Type B pancreatic cell (in vitro differentiated cells): ENCODE measurements around the gene DOCK2. TPM values are rescaled to one million over a fixed set of nuclear protein-coding genes. Genes with fewer than 3 reads are reported as not detected.

ENCODE experiments used
- DNase-seq: peaks from one replicate; pipeline ENCODE4 v3.0.0; 2021; ENCODE audit warnings: mixed read lengths; ENCODE audit not compliant: unreplicated experiment; ENCODE audit errors: extremely low spot score
- H3K27ac Mint-ChIP-seq: 2 replicates; pipeline ENCODE4 v1.8.0; 2021; ENCODE audit warnings: mild to moderate bottlenecking, mixed read lengths
- H3K27me3 Mint-ChIP-seq: 2 replicates; pipeline ENCODE4 v1.8.0; 2021; ENCODE audit warnings: mixed read lengths
- H3K36me3 Mint-ChIP-seq: 2 replicates; pipeline ENCODE4 v1.8.0; 2021; ENCODE audit warnings: mixed read lengths
- H3K4me1 Mint-ChIP-seq: one replicate; pipeline ENCODE4 v1.8.0; 2021; ENCODE audit warnings: mixed read lengths; ENCODE audit not compliant: unreplicated experiment
- H3K4me3 Mint-ChIP-seq: 2 replicates; pipeline ENCODE4 v1.8.0; 2021; ENCODE audit warnings: mild to moderate bottlenecking, mixed read lengths
- H3K9me3 Mint-ChIP-seq: 2 replicates; pipeline ENCODE4 v1.8.0; 2021; ENCODE audit warnings: mixed read lengths
- total RNA-seq: library from RNA; stranded (reverse); gene quantifications from 2 replicates; pipeline ENCODE4 v1.2.1, GENCODE V29; 2021; ENCODE audit warnings: low replicate concordance
- TF ChIP-seq, protein P1 (sequence below): fragments of 200-600 bp; sonication (generic); conservative IDR thresholded peaks from 2 replicates; pipeline ENCODE4 v1.5.0; 2021; ENCODE audit warnings: antibody characterized with exemption, mild to moderate bottlenecking

DOCK2 gene
- total RNA-seq, 1 donor from 2014 or later: 0.82 TPM

GRCh38 chr5:169801324-169801777 is 164.3 kb downstream of the DOCK2 start:
- Mint-ChIP-seq H3K27ac (no peak overlapping the region), H3K27me3 (peaks cover 41% of the 10 kb centered on the region), H3K36me3 (no peaks in the 10 kb centered on the region), H3K4me1 (peaks cover 19% of the 10 kb centered on the region), H3K9me3 (peaks cover 4% of the 10 kb centered on the region), H3K4me3 (no peak overlapping the region)
- no peak for DNase-seq
- TF ChIP-seq, protein P1, sequence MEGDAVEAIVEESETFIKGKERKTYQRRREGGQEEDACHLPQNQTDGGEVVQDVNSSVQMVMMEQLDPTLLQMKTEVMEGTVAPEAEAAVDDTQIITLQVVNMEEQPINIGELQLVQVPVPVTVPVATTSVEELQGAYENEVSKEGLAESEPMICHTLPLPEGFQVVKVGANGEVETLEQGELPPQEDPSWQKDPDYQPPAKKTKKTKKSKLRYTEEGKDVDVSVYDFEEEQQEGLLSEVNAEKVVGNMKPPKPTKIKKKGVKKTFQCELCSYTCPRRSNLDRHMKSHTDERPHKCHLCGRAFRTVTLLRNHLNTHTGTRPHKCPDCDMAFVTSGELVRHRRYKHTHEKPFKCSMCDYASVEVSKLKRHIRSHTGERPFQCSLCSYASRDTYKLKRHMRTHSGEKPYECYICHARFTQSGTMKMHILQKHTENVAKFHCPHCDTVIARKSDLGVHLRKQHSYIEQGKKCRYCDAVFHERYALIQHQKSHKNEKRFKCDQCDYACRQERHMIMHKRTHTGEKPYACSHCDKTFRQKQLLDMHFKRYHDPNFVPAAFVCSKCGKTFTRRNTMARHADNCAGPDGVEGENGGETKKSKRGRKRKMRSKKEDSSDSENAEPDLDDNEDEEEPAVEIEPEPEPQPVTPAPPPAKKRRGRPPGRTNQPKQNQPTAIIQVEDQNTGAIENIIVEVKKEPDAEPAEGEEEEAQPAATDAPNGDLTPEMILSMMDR: no peak

DNA sequence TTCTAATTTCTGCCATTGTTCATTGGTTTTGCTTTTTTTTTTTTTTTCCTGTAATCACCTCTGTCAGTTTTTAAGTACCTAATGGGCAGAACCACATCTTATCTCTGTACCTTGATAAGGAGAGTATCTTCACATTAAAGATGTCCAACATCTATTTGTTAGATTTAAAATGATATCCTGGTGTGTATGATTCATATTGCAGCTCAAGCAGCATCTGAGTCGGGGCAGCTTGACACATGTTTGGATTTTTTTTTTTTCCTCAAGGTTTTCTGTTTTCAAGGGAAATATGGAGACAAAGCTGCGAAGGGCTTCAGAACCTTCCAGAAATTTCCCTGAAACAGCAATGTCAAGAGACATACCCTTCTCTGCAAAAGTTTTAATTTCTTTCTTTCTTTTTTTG is 164.7 kb downstream of the DOCK2 start:
- H3K27me3 Mint-ChIP-seq: peaks cover 37% of the 10 kb centered on the region
- TF ChIP-seq, protein P1: no peak
- DNase-seq: no peak
- H3K4me3 Mint-ChIP-seq: no peak overlapping the region
- peaks cover 19% of the 10 kb centered on the region for H3K4me1 Mint-ChIP-seq
- peaks cover 4% of the 10 kb centered on the region for H3K9me3 Mint-ChIP-seq
- no peak overlapping the region for H3K27ac Mint-ChIP-seq
- H3K36me3 Mint-ChIP-seq: no peaks in the 10 kb centered on the region

DNA sequence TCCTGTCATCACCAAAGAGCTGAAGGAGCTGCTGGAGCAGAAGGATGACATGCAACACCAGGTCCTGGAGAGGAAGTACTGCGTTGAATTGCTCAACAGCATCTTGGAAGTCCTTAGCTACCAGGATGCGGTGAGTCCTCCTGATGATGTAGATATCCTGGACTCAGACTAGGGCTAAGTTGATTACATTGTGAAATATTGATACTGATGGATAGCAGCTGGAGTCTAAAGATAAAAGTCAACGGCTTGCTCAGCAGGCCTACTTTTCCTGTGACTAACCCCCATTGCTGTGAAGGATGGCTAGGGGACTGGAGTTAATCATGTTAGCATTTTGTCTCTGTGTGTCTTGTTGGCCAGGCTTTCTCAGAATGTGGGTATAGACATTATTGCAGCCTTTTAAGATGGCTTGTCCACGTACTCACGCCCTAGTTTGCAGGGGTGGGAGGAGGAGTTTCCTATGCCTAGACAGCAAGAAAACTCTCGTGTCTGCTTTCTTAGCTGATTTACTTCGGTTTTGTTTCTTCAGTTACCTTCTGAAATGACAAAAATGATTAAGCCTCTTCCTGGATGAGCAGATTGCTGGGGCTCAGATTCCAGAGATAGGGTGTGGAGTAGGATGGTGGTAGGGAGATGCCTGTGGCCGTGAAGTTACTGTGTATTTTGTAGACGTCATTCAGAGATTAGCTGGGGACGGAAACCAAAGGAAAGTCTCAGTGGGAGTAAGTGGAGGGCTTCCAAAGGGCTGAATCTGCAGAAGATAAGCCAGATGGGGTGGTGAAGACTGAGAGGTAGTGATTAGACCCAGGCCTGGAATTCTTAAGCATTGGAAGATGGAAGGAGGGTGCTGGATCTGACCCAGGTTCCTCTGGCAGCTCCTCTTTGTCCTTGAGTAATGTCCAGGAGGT is 166.3 kb downstream of the DOCK2 start:
- TF ChIP-seq, protein P1: no peak
- H3K9me3 Mint-ChIP-seq: peaks cover 4% of the 10 kb centered on the region
- no peak for DNase-seq
- peak overlapping the region; percentile 75 for H3K27ac Mint-ChIP-seq
- H3K27me3 Mint-ChIP-seq: peaks cover 28% of the 10 kb centered on the region
- peak overlapping the region; percentile 19 for H3K4me3 Mint-ChIP-seq
- H3K36me3 Mint-ChIP-seq: no peaks in the 10 kb centered on the region
- H3K4me1 Mint-ChIP-seq: peaks cover 19% of the 10 kb centered on the region

DNA sequence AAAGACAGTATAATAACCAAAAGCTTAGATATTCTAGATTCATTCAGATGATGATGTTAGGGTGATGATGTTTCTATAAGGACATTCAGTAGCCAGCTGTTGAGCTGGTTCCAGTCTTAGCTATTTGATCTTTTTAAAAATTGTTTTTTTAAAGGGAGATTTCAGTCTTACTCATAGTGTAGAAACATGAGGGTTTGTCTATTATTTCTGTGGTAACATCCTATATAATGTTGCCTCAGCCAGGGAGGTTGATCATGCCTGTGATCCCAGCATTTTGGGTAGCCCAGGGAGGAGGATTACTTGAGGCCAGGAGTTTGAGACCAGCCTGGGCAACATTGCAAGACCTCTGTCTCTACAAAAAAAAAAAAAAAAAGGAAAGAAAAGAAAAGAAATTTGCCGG is 167.8 kb downstream of the DOCK2 start:
- no peak for DNase-seq
- H3K4me1 Mint-ChIP-seq: peaks cover 24% of the 10 kb centered on the region
- TF ChIP-seq, protein P1: no peak
- H3K27me3 Mint-ChIP-seq: peaks cover 24% of the 10 kb centered on the region
- no peak overlapping the region for H3K27ac Mint-ChIP-seq
- no peak overlapping the region for H3K4me3 Mint-ChIP-seq
- peaks cover 4% of the 10 kb centered on the region for H3K9me3 Mint-ChIP-seq
- H3K36me3 Mint-ChIP-seq: no peaks in the 10 kb centered on the region

DNA sequence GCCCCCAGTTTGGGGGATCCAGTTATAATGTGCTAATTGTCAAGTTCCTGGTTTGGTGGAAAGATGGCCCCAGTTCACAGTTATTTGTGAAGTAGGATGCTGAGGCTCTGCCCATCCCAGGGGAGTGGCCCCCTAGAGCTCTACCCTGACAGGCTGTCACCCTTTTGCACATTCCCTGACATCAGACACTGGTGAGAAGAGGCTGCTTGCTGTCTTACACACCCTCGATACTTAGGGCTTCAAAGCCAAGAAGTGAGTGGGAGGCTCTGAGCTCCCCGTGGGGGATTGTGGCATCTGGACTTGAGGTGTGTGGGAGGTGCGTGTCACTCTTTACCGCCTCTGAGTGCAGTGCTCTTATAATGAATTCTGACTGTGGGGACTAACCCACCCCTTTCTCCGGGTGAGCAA is 168.5 kb downstream of the DOCK2 start:
- no peak for DNase-seq
- TF ChIP-seq, protein P1: peak; percentile 40
- H3K4me1 Mint-ChIP-seq: peaks cover 24% of the 10 kb centered on the region
- H3K9me3 Mint-ChIP-seq: peaks cover 4% of the 10 kb centered on the region
- no peaks in the 10 kb centered on the region for H3K36me3 Mint-ChIP-seq
- peaks cover 23% of the 10 kb centered on the region for H3K27me3 Mint-ChIP-seq
- no peak overlapping the region for H3K4me3 Mint-ChIP-seq
- H3K27ac Mint-ChIP-seq: peak overlapping the region; percentile 80
